PC-3 (cell line): Measurements from ENCODE around the gene ZNF524.

Source experiments
- EZH2 ChIP-seq: fragments of 300-600 bp; sonication (generic); IDR thresholded peaks from one replicate; pipeline ENCODE4 v1.6.1; 2017; ENCODE audit warnings: antibody characterized with exemption, mild to moderate bottlenecking, low read length; ENCODE audit not compliant: unreplicated experiment
- EZH2phosphoT487 ChIP-seq: fragments of 300-600 bp; sonication (generic); IDR thresholded peaks from 2 replicates; pipeline ENCODE4 v1.6.1; 2018; ENCODE audit warnings: mild to moderate bottlenecking, antibody characterized with exemption, low read length, borderline replicate concordance
- TF ChIP-seq, protein P1 (sequence below): fragments of 300-600 bp; sonication (generic); conservative IDR thresholded peaks from 2 replicates; pipeline ENCODE4 v1.5.1; 2017; ENCODE audit warnings: antibody characterized with exemption, low read depth, mild to moderate bottlenecking, low read length

DNA sequence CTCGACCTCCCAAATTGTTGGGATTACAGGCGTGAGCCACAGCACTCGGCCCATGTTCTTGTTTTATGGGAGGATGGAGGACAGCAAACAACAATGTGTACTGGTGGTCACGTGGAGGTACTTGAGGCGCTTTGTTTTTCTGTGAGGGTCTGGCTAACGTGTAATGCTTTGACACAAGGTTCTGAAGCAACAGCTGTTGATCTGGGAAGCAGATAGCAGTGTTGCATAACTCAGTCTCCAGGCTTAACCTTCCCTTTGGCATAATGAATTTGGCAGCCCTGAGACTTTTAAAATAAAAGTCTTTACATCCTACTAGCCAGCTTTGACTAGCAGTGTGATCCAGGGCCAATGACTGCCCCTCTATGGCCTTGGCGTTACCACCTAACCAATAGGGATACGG is 33.8 kb downstream of the ZNF524 start:
- TF ChIP-seq, protein P1, sequence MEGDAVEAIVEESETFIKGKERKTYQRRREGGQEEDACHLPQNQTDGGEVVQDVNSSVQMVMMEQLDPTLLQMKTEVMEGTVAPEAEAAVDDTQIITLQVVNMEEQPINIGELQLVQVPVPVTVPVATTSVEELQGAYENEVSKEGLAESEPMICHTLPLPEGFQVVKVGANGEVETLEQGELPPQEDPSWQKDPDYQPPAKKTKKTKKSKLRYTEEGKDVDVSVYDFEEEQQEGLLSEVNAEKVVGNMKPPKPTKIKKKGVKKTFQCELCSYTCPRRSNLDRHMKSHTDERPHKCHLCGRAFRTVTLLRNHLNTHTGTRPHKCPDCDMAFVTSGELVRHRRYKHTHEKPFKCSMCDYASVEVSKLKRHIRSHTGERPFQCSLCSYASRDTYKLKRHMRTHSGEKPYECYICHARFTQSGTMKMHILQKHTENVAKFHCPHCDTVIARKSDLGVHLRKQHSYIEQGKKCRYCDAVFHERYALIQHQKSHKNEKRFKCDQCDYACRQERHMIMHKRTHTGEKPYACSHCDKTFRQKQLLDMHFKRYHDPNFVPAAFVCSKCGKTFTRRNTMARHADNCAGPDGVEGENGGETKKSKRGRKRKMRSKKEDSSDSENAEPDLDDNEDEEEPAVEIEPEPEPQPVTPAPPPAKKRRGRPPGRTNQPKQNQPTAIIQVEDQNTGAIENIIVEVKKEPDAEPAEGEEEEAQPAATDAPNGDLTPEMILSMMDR, result no peak
- TF ChIP-seq EZH2 (no peak), EZH2phosphoT487 (no peak)
